ENCODE data around the gene OR13J1. TPM values are rescaled to one million over a fixed set of nuclear protein-coding genes. Genes with fewer than 3 reads are reported as not detected.

OR13J1 gene
- total RNA-seq, 2 experiments from 2014 or later, result not detected

GRCh38 chr9:35869621-35870216 lies 482 bp downstream of the OR13J1 start:
- Histone ChIP-seq H3K27ac (ENCODE audit: low read depth in 1 of 2, low read length in 2 of 2) (no peak overlapping the region), H3K36me3 (ENCODE audit: insufficient read depth, low read length) (no peaks in the 10 kb centered on the region), H3K4me1 (ENCODE audit: insufficient read depth, low read length) (no peaks in the 10 kb centered on the region), H3K27me3 (ENCODE audit: control insufficient read depth in 1 of 2, insufficient read depth in 2 of 2, low read length in 2 of 2) (peaks cover 0 to 3% of the 10 kb centered on the region in 2 experiments), H3K4me3 (ENCODE audit: low read length) (no peak overlapping the region), H3K9me3 (ENCODE audit: control insufficient read depth in 1 of 2, insufficient read depth in 1 of 2, low read length in 2 of 2) (no peaks in the 10 kb centered on the region)
- Mint-ChIP-seq H3K27me3 (peaks cover 14% of the 10 kb centered on the region), H3K4me1 (ENCODE audit: low read depth) (no peaks in the 10 kb centered on the region), H3K27ac (no peak overlapping the region), H3K4me3 (no peak overlapping the region), H3K36me3 (ENCODE audit: low read depth) (no peaks in the 10 kb centered on the region), H3K9me3 (no peaks in the 10 kb centered on the region)
- CTCF ChIA-PET, result no interaction called here
- POLR2A ChIA-PET, result no interaction called here
- ATAC-seq (ENCODE audit: poor library complexity) (no peak), DNase-seq (no peak)
- no peak for TF ChIP-seq CTCF (IDR thresholded peaks at IDR 0.05)
- intact Hi-C loops (cut with DNase I, micrococcal nuclease), result no loop called here

GRCh38 chr9:35868933-35869332 lies 1.3 kb downstream of the OR13J1 start:
- H3K4me1 Mint-ChIP-seq (ENCODE audit: low read depth), result no peaks in the 10 kb centered on the region
- no peak overlapping the region for H3K4me3 ChIP-seq (ENCODE audit: low read length)
- no peaks in the 10 kb centered on the region for H3K36me3 Mint-ChIP-seq (ENCODE audit: low read depth)
- no peaks in the 10 kb centered on the region for H3K9me3 Mint-ChIP-seq
- H3K27ac ChIP-seq (ENCODE audit: low read depth in 1 of 2, low read length in 2 of 2), result no peak overlapping the region
- peaks cover 0 to 3% of the 10 kb centered on the region in 2 experiments for H3K27me3 ChIP-seq (ENCODE audit: control insufficient read depth in 1 of 2, insufficient read depth in 2 of 2, low read length in 2 of 2)
- H3K27ac Mint-ChIP-seq, result no peak overlapping the region
- H3K36me3 ChIP-seq (ENCODE audit: insufficient read depth, low read length), result no peaks in the 10 kb centered on the region
- no peaks in the 10 kb centered on the region for H3K9me3 ChIP-seq (ENCODE audit: control insufficient read depth in 1 of 2, insufficient read depth in 1 of 2, low read length in 2 of 2)
- ChIA-PET CTCF (no interaction called here), POLR2A (no interaction called here)
- intact Hi-C loops (cut with DNase I, micrococcal nuclease), result no loop called here
- peaks cover 14% of the 10 kb centered on the region for H3K27me3 Mint-ChIP-seq
- DNase-seq (no peak), ATAC-seq (ENCODE audit: poor library complexity) (no peak)
- no peak overlapping the region for H3K4me3 Mint-ChIP-seq
- H3K4me1 ChIP-seq (ENCODE audit: insufficient read depth, low read length), result no peaks in the 10 kb centered on the region
- TF ChIP-seq CTCF (IDR thresholded peaks at IDR 0.05), result no peak

- Mint-ChIP-seq H3K27me3 (peaks cover 19% of the 10 kb centered on the region), H3K36me3 (ENCODE audit: low read depth) (no peaks in the 10 kb centered on the region), H3K4me3 (no peak overlapping the region), H3K4me1 (ENCODE audit: low read depth) (no peaks in the 10 kb centered on the region), H3K27ac (no peak overlapping the region), H3K9me3 (no peaks in the 10 kb centered on the region)
- no peak overlapping the region for H3K4me3 ChIP-seq (ENCODE audit: low read length)
- CTCF ChIA-PET, result no interaction called here
- ATAC-seq (ENCODE audit: poor library complexity) (no peak), DNase-seq (no peak)
- intact Hi-C loops (cut with DNase I, micrococcal nuclease), result no loop called here
- H3K27ac ChIP-seq (ENCODE audit: low read depth in 1 of 2, low read length in 2 of 2), result no peak overlapping the region
- no peaks in the 10 kb centered on the region for H3K36me3 ChIP-seq (ENCODE audit: insufficient read depth, low read length)
- TF ChIP-seq CTCF (IDR thresholded peaks at IDR 0.05), result no peak
- POLR2A ChIA-PET, result no interaction called here
- H3K27me3 ChIP-seq (ENCODE audit: control insufficient read depth in 1 of 2, insufficient read depth in 2 of 2, low read length in 2 of 2), result peaks cover 0 to 3% of the 10 kb centered on the region in 2 experiments
- no peaks in the 10 kb centered on the region for H3K4me1 ChIP-seq (ENCODE audit: insufficient read depth, low read length)
- no peaks in the 10 kb centered on the region for H3K9me3 ChIP-seq (ENCODE audit: control insufficient read depth in 1 of 2, insufficient read depth in 1 of 2, low read length in 2 of 2)
These were observed 2.7 kb downstream of the OR13J1 start for GRCh38 chr9:35867538-35867937.
